Stimulated activated CD8-positive, alpha-beta memory T cell treated with anti-CD3 and anti-CD28 coated beads, Interleukin-4, amount 100 ng/mL, for 48 hours (primary cell): ENCODE measurements around the gene WSCD1.

ENCODE experiments used
- DNase-seq: peaks from one replicate; pipeline ENCODE4 v3.0.0-alpha.2; 2020

Gene WSCD1

DNA sequence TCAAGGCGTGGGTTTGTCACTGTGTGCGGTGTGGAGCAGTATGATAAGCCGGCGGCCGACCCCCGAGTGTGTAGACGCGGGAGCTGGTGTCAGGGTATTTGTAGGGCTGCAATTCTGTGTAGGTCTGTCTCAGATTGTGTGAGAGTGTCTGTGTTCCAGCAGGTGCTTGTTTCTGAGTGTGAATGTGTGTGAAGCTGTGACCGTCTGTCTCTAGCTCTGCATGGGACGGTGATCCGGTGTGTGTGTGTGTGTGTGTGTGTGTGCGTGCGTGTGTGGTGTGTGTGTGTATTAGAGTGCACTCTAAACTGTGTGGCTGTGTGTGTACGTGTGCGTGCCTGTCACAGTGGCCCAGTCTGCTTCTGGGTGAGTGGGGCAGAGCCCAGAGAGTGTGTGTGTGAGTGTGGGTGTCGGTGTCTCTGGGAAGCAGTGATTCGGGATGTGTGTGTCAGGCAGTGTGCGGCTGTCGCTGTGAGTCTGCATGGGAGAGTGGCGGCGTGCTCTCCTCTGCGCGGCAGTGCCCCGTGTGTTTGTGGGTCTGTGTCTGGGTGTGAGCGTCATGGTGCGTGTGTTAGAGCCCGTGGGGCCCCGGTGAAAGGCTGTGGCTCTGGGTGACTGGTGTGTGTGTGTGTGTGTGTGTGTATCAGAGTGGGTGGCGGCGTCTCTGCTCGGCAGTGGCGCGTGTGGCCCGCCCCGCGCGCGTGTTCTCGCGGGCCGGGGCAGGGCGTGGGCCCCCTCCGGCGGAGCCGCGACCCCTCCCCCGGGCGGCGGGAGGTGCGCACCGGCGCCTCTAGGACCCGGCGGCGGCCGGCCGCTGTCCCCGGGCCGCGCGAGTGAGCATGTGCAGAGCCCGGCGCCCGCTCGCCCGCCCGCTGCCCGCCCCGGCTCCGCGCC lies at the start of gene WSCD1:
WSCD1 (plus strand) TSS at position 841 of the 891 bp plus-strand sequence. CDS start 10,280 bp downstream, outside the sequence.
- DNase-seq = no peak

- DNase-seq = no peak
Measured at GRCh38 chr17:6021011-6021400, 49.2 kb upstream of the WSCD1 start.

- no peak for DNase-seq
Measured at GRCh38 chr17:6021627-6022026, 48.6 kb upstream of the WSCD1 start.

- DNase-seq = no peak
Measured at GRCh38 chr17:6023036-6023831, 46.9 kb upstream of the WSCD1 start.

DNA sequence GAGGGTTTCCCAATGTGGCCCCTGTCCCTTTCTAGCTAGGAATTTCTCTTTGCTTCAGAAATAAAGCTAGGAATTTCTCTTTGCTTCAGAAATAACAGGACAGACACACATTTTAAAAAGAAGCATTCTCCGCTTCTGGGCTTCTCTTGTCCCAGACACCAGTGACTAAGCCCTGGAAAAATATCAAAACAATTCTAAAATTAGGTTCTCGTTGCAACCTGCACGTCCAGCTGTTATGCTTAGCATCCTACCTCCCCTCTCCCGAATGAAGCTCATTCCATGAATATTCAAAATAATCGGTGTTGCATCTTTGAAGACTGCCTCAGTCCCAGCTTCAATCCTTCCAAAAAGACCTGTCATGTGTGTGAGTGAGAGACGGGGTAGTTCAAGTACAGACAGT lies 45.6 kb upstream of the WSCD1 start:
- no peak for DNase-seq

DNA sequence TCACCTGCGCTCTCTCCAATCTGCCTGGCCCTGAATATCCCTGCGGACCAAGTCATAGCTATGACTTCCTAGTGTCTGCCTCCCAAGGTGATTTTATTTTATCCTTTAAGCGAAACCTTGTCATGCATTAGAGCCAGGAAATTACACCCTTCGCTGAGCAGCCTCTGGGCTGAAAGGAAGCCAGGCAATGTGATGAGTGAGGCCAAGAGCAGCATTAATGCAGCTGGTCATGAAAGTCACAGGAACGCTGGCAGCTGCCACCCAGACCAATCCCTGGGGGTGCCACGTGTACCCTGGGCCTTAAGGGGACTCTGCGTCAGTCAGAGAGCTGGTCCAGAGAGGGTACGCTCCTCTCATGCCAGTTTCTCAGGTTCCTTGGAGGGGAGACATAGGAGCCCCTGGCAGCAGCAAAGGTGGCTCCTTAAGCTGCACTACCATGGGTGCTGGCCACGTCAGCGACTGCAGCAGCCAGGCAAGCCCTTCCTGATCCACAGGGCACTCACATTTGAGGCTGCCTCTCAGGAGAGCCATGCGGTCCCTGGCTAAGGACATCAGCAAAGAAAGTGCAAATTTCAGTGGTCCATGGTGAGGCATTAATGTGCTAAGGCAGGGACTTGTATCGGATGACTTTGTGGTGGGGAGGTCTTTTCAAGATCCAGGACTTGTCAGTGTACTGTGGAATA lies 42.7 kb upstream of the WSCD1 start:
- DNase-seq = no peak

DNA sequence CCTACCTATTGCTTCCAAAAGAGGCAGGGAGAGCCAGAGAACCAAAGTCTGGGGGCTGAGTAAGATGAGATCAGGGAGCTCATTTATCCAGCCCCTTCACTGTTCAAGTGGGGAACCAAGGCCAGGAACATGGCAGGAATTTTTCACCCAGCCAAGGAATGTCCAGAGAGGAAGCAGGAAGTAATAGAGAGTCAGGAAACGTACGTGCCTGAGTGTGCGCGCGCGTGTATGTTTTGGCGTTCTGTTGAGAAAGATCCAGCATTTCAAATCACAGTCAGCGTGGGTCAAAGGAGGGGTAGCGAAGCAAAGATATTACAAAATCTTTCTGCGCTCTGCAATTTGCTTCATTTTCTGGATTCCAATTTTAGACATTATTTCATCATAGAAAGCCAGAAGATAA lies 41.9 kb upstream of the WSCD1 start:
- DNase-seq = no peak

DNA sequence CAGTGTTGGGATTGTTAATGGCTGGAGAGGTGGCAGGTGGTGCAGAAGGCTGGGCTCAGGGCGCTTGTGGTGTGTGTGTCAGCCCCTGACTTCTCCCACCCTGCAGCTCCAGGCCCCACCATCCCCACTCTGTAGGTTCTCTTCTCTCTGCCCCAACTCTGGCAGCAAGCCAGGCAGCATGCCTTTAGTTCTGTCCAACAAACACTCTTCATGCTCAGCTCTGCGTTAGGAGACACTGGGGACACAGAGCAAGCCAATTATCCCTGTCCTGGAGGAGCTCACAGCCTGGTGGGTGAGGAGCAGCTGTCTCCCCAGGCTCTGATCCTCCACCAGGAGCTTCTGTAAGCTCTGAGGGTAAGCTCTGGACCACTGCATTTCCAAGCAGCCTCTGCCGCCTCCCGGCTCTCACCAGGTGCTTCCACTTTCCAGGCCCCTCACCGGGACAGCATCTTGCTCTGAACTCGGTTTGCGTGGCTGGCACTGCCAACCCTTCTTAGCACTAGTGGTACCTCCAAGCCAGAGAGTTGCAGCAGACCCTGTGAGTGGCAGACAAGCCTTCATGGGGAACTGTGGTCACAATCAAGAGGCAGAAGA lies 34.3 kb upstream of the WSCD1 start:
- no peak for DNase-seq

GRCh38 chr17:6040504-6040903 lies 29.7 kb upstream of the WSCD1 start:
- DNase-seq = no peak

DNA sequence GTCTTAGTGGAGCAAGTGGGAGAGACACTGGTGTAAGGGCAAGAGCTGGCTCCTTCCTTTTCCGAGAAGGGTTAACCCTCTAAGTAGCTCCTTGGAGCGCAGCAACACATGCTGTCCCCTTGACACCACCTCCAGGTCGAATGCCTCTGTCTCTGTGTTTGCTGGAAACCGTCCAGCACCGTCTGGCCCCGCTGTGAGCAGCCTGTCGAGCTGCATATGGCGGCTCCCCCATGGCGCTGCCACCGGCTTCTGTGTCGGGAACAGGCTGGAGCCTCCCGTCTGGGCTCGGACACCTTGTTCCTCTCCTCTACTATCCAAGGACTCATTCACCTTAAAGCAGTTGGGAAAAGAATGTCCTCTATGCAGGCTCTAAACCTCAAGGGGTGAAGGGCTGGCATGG lies 28.9 kb upstream of the WSCD1 start:
- DNase-seq = no peak

DNA sequence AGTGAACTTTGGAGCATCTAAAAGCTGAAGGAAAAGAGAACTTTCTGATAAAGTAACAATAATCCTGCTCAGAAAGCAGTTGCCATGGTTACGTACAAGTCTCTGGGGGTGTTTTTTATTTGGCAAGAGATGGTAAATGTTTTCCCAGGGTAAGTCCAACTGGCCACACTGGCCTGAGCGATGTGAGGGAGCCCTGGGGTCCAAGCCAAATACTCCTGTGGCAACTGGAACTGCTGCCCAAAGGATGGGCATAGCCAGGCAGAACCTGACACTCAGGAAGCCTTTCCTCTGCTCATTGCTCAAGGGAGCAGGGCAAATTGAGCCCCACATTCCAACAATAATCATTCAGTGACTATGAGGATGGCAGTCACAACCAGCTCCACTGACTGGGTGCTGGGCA lies 26.8 kb upstream of the WSCD1 start:
- no peak for DNase-seq

DNA sequence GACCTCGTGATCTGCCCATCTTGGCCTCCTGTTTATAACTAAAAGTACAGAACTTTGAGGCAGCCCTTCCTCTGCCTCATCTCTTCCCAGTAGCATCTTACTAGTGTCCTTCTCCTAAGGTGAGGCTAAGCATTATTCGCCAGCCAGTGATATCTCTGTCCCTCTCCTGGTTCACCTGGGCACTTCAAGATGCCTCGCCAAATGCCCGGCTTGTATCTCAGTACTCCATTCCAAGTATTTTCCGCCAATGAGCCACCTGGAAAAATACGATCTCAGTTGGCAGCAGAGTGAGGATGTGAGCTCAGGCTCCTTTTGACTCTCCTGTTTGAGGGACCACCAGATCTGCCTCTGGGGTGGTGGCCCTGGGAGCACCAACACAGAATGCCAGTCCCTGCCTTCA lies 25.9 kb upstream of the WSCD1 start:
- DNase-seq = no peak

GRCh38 chr17:6045621-6046357 lies 24.4 kb upstream of the WSCD1 start:
- no peak for DNase-seq

DNA sequence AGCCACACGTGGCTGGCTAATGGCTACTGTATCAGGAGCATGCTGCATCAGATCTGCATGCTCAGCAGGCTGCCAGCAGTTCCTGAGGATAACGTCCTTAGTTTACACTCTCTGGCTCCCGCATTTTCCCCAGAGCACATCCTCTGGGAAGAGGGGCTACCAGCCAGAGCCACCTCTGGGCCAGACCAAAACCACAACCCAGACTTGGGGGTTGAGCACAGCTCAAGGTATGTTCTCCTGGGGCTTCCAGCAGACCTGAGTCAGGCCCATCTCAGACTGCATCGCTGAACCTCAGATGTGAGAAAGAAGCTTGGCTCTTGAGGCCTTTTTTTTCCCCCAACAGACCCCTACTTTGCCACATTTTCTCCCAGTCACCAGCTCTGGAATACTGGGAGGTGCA lies 23.7 kb upstream of the WSCD1 start:
- no peak for DNase-seq

DNA sequence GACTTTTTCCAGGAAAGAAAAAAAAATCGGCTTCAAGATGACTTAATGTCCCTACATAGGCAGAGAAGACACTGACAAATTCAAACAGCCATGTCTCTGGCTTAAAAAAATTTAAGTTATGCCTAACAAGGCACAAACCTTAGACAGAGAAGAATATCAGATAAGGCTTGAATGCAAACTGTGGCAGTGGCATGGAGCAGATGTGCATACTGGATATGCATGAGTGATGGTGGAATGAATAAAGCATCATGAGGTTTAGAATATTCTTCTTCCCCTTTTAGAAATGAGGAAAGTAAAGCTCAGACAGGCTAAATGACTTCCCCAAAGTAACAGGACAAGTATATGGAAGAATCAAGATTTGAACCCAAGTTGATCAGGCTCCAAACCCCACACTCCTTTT lies 23.2 kb upstream of the WSCD1 start:
- DNase-seq = no peak

- DNase-seq = no peak
Measured at GRCh38 chr17:6047966-6048365, 22.2 kb upstream of the WSCD1 start.

- no peak for DNase-seq
Measured at GRCh38 chr17:6048486-6048885, 21.7 kb upstream of the WSCD1 start.

DNA sequence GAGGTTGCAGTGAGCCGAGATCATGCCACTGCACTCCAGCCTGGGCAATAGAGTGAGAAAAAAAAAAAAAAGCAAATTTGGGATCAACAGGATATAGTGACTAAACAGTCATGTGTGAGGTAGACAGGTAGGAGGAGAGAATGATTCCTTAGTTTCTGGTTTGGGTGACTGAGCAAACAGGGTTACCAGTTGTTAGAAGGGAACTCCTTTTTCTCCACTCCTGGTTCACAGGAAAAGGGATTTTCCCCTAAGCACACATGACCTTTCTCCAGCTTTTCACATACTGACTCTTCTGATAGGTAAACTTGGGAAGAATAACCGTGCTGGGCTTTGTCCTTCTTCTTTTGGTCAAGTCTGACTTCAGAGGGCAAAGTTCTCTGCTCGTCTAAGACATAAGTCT lies 17.3 kb upstream of the WSCD1 start:
- DNase-seq = no peak

DNA sequence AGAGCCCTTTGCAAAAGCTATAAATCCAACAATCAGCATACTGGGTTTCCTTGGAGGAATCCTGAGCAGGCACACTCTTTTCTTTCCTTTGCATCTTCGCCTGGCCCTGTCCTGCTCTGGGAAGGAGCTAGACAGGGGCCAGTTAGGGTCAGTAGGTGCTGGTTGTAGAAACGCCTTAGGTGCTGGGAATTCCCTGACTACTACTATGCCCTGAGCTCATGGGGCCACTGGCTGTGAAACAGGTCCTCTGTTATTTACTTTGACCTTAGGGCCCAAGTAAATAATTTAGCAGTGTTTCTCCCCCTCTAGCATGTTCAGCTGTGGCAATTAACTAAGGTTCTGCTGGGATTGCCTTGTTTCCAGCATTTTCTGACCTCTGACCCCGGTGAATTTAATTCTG lies 15.8 kb upstream of the WSCD1 start:
- DNase-seq = no peak

GRCh38 chr17:6056104-6056503 lies 14.1 kb upstream of the WSCD1 start:
- DNase-seq = no peak

- DNase-seq = no peak
Measured at GRCh38 chr17:6057562-6057961, 12.6 kb upstream of the WSCD1 start.

DNA sequence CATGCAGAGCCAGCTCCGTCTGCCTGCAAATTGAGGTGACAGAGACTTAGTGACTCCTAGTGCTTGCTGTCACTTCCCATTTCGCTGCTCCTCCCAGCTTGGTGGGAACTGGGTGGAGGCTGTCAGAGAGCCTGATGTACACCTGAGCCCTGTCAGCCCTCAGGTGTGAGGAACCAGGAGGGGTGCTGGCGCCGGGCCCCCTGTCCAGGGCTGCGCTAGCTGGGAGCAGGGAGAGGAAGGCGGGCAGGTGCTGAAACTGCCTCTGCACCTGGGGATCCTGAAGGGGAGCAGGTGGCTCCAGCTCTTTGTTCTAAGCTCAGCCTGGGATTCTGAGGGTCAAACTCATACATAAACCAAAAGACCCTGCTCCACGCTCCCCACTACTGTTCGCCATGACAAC lies 10.8 kb upstream of the WSCD1 start:
- DNase-seq = no peak

- no peak for DNase-seq
Measured at GRCh38 chr17:6061290-6061689, 8.9 kb upstream of the WSCD1 start.
